Activated T-cell treated with anti-CD3 and anti-CD28 coated beads, Interleukin-2, amount 50 U/mL, for 24 hours (primary cell): ENCODE measurements around the gene EEF2KMT.
A peak's percentile ranks its signal among the peaks of the same experiment; 100 is the strongest.
"Not testable (repeated sequence)": the region's sequence is repeated elsewhere in the genome, so short reads cannot be mapped to it uniquely, and the experiment has no call there.

Experiments used
- DNase-seq: peaks from one replicate; pipeline ENCODE4 v3.0.0-alpha.2; 2020
- H3K27ac Mint-ChIP-seq: 2 replicates; pipeline ENCODE4 v1.8.0; 2020; ENCODE audit warnings: mild to moderate bottlenecking, mixed read lengths
- H3K27me3 Mint-ChIP-seq: 2 replicates; pipeline ENCODE4 v1.8.0; 2020; ENCODE audit warnings: mixed read lengths
- H3K36me3 Mint-ChIP-seq: 2 replicates; pipeline ENCODE4 v1.8.0; 2020; ENCODE audit warnings: low read depth, mixed read lengths
- H3K4me1 Mint-ChIP-seq: 2 replicates; pipeline ENCODE4 v1.8.0; 2020; ENCODE audit warnings: low read depth, mixed read lengths
- H3K4me3 Mint-ChIP-seq: 2 replicates; pipeline ENCODE4 v1.8.0; 2020; ENCODE audit warnings: mild to moderate bottlenecking, moderate library complexity, mixed read lengths
- H3K9me3 Mint-ChIP-seq: 2 replicates; pipeline ENCODE4 v1.8.0; 2020; ENCODE audit warnings: mixed read lengths

EEF2KMT gene

DNA sequence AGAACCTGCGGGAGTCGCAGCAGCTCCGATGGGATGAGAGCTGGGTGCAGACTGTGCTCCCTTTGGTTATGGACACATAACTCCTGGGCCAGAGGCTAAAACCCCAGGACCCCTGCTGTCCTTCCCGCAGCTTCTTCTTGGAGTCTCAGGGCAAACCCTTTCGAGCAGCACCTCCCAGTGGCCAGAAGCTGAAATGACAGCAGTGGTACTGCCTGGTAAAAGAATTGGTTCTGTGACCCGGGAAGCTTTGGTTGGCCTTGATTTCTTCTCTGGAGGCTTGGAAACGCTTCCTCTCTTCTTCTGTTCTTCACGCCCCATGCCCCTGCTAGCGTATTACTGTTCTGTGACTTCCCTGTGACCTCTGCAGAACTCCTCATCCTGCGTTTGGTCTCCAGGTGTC is 12.8 kb downstream of the EEF2KMT start:
- not testable (repeated sequence) for H3K27ac Mint-ChIP-seq, H3K9me3 Mint-ChIP-seq, H3K4me3 Mint-ChIP-seq, H3K27me3 Mint-ChIP-seq
- Mint-ChIP-seq H3K4me1 (peaks cover 15% of the 10 kb centered on the region), H3K36me3 (peaks cover 90% of the 10 kb centered on the region)
- peak; percentile 70 for DNase-seq

DNA sequence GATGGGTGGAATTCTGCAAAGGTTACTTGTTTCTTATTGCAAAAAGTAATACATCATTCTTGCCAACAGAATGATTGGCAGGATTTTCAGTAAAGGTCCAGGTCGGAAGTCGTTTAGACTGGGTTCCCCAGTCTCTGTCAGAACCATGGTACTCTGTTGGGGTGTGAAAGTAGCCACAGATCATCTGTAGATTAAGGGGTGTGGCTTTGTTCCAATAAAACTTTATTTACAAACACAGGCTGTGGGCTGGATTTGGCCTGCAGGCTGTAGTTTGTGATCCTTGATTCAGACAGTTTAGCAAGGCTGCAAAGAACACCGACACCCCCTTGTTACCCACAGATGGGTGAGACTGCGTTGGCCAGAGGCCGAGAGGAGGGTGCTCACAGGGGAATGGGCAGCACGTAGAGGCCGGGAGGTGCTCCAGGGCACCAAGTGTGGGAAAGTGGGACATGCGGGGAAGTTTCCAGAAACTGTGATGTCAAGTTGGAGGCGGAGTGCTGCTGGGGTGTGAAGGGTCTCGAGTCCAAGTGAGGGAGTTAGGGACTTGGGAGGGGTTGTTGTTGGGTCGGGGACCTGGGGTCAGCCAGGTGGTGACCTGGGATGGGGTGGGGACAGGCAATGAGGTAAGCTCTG is 13.4 kb downstream of the EEF2KMT start:
- H3K27me3 Mint-ChIP-seq, DNase-seq, H3K9me3 Mint-ChIP-seq, H3K4me3 Mint-ChIP-seq, H3K27ac Mint-ChIP-seq: not testable (repeated sequence)
- H3K4me1 Mint-ChIP-seq: peaks cover 15% of the 10 kb centered on the region
- peaks cover 91% of the 10 kb centered on the region for H3K36me3 Mint-ChIP-seq

DNA sequence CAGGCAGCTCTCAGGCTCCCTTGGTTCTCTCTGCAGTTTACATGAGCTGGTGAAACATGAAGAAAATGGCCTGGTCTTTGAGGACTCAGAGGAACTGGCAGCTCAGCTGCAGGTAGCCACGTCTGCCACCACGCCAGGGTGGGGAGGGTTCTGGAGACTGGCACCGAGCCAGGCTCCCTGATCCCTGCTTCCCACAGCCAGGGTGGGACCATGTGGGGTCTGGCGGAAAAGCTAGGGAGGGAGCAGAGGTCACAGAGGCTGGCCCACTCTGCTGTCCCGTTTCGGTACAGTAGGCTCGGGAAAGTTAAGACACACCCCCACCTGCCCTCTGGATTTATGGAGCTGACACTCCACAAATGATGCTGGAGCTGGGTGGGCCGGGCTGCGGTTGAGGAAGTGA is 13.9 kb downstream of the EEF2KMT start:
- H3K9me3 Mint-ChIP-seq, H3K27ac Mint-ChIP-seq, DNase-seq, H3K4me3 Mint-ChIP-seq, H3K27me3 Mint-ChIP-seq: not testable (repeated sequence)
- Mint-ChIP-seq H3K36me3 (peaks cover 91% of the 10 kb centered on the region), H3K4me1 (peaks cover 15% of the 10 kb centered on the region)

DNA sequence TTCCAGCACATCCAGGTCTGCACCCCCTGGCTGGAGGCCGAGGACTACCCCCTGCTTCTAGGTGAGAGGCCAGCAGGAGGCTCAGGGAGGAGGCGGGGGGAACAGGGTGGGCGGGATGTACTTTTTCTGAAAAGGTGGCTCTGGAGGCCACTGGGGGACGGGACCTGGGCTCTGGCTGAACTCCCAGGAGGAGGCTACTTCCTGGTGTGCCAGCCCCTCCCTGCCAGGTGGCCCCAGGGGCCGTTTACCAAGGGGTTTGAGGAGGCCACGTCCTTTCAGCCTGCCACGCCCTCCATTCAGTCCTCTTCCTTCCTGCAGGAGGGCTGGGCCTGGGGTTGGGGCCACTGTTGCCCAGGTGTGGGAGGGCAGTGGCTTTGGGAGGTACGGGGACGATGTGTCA is 16.6 kb downstream of the EEF2KMT start:
- not testable (repeated sequence) for H3K9me3 Mint-ChIP-seq, H3K27me3 Mint-ChIP-seq, DNase-seq, H3K27ac Mint-ChIP-seq, H3K4me3 Mint-ChIP-seq, H3K4me1 Mint-ChIP-seq
- H3K36me3 Mint-ChIP-seq: peaks cover 90% of the 10 kb centered on the region

- not testable (repeated sequence) for DNase-seq, H3K4me1 Mint-ChIP-seq, H3K4me3 Mint-ChIP-seq, H3K27me3 Mint-ChIP-seq, H3K9me3 Mint-ChIP-seq, H3K27ac Mint-ChIP-seq
- H3K36me3 Mint-ChIP-seq: peaks cover 91% of the 10 kb centered on the region
These were observed 17.1 kb downstream of the EEF2KMT start for GRCh38 chr16:5080461-5080860.

DNA sequence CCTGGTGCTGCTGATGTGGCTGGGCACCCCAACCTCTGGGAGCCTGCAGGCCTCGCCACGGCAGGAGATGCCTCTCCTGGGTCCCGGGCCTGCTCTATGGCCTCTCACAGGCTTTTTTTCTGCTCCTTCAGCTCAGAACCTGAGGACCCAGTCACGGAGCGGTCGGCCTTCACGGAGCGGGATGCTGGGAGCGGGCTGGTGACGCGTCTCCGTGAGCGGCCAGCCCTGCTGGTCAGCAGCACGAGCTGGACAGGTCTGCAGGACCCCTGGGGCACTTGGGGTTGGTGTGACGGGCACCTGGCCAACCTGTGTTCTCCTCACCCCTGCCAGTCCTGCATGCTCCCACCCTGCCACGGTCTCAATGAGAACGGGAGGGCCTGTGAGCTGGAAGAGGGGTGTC is 19.0 kb downstream of the EEF2KMT start:
- DNase-seq: no peak
- Mint-ChIP-seq H3K36me3 (peaks cover 87% of the 10 kb centered on the region), H3K27me3 (no peaks in the 10 kb centered on the region)

DNA sequence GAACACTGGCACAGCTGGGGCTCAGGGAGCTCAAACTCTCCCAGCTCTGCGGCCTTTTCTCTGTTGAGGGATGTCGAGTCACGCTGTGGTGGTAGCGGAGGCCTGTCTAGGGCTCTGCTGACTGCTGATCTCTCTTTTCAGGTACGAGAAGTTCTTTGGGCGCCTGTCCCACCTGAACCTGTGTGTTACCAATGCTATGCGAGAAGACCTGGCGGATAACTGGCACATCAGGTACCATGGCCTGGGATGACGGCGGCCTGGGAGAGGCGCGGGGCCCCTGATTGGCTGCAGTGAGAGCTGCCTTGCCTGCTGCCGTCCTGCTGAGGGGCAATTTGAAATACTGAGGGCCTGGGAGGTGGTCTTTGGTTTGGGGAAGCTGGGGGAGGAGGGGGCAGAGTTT is 20.3 kb downstream of the EEF2KMT start:
- peaks cover 14% of the 10 kb centered on the region for H3K4me1 Mint-ChIP-seq
- H3K27me3 Mint-ChIP-seq: no peaks in the 10 kb centered on the region
- no peak overlapping the region for H3K4me3 Mint-ChIP-seq
- peaks cover 83% of the 10 kb centered on the region for H3K36me3 Mint-ChIP-seq
- DNase-seq: no peak
- no peaks in the 10 kb centered on the region for H3K9me3 Mint-ChIP-seq
- no peak overlapping the region for H3K27ac Mint-ChIP-seq

More for the DNA sequence above, 19.0 kb downstream of the EEF2KMT start:
- H3K4me1 Mint-ChIP-seq: peaks cover 2% of the 10 kb centered on the region
- H3K4me3 Mint-ChIP-seq: no peak overlapping the region
- H3K27ac Mint-ChIP-seq: no peak overlapping the region
- H3K9me3 Mint-ChIP-seq: no peaks in the 10 kb centered on the region

- no peak for DNase-seq
- H3K27ac Mint-ChIP-seq: no peak overlapping the region
- peaks cover 28% of the 10 kb centered on the region for H3K4me1 Mint-ChIP-seq
- no peak overlapping the region for H3K4me3 Mint-ChIP-seq
- no peaks in the 10 kb centered on the region for H3K9me3 Mint-ChIP-seq
- no peaks in the 10 kb centered on the region for H3K27me3 Mint-ChIP-seq
- H3K36me3 Mint-ChIP-seq: peaks cover 78% of the 10 kb centered on the region
These were observed 22.0 kb downstream of the EEF2KMT start for GRCh38 chr16:5075637-5076036.

DNA sequence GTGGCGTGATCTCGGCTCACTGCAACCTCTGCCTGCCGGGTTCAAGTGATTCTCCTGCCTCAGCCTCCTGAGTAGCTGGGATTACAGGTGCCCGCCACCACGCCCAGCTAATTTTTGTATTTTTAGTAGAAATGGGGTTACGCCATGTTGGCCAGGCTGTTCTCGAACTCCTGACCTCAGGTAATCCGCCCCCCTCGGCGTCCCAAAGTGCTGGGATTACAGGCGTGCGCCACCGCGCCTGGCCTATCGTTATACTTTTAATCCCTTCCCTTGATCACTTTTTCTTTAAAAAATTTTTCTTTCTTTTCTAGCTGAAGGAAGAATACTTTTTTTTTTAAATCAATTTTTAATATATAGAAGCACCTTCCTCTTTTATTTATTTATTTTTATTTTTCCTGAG is 23.8 kb downstream of the EEF2KMT start:
- not testable (repeated sequence) for H3K4me3 Mint-ChIP-seq, H3K27ac Mint-ChIP-seq, H3K9me3 Mint-ChIP-seq, H3K27me3 Mint-ChIP-seq, DNase-seq
- peaks cover 61% of the 10 kb centered on the region for H3K36me3 Mint-ChIP-seq
- H3K4me1 Mint-ChIP-seq: peaks cover 30% of the 10 kb centered on the region

- Mint-ChIP-seq H3K36me3 (peaks cover 56% of the 10 kb centered on the region), H3K27ac (peak overlapping the region; percentile 97)
These were observed 24.3 kb downstream of the EEF2KMT start for GRCh38 chr16:5073279-5073629.

DNA sequence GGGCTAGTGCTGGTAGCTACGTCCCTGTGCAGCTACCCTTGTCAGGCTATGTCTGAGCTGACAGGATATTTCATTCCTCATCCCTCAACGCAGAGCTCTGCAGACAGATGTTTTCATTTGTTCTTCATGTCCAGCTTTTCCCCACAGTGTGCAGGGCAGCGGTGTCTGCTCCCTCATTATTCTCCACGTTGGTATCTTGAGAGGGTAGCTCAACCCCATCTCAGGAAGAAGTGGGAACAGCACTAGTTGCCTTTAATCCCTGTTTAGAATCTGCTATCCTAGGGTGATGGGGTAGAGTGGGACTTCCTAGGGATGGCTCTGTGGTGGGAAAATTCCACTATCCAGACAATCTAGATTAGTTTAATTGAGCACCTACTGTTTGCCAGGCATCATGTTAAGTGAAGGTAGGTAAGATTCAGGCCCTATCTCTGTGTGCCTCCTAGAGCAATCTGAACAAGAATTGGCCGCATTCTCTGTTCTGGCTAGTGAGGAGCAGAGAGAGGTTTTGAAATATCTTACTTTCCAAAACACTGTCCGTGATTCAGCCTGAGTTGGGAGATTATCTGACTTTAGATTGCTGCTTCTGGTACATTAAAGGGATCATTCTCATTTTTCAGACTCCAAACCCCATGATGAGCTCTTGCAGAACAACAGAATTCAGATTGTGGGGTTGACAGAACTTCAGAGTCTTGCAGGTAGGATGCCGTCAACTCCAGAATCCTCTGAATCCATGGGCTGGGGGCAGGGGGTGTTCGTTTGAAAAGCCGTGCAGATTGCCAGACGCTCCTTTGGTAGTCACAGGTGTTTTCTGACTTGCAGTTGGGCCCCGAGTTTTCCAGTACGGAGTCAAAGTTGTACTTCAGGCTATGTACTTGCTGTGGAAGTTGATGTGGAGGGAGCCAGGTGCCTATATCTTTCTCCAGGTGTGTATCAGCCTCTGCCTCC is 25.0 kb downstream of the EEF2KMT start:
- Mint-ChIP-seq H3K4me3 (peak overlapping the region; percentile 99), H3K36me3 (peaks cover 50% of the 10 kb centered on the region), H3K27me3 (no peaks in the 10 kb centered on the region), H3K27ac (peak overlapping the region; percentile 97), H3K9me3 (no peaks in the 10 kb centered on the region), H3K4me1 (peaks cover 30% of the 10 kb centered on the region)
- no peak for DNase-seq

More at GRCh38 chr16:5073279-5073629, 24.3 kb downstream of the EEF2KMT start:
- no peaks in the 10 kb centered on the region for H3K9me3 Mint-ChIP-seq
- DNase-seq: no peak
- H3K4me3 Mint-ChIP-seq: peak overlapping the region; percentile 99
- H3K27me3 Mint-ChIP-seq: no peaks in the 10 kb centered on the region
- peaks cover 30% of the 10 kb centered on the region for H3K4me1 Mint-ChIP-seq

- Mint-ChIP-seq H3K4me3 (peak within 1 kb of the TSS; percentile 99), H3K4me1 (peaks cover 30% of the 10 kb centered on the region), H3K36me3 (peaks cover 44% of the 10 kb centered on the region), H3K27me3 (no peaks in the 10 kb centered on the region), H3K9me3 (no peaks in the 10 kb centered on the region), H3K27ac (peak within 1 kb of the TSS; percentile 97)
- DNase-seq: peak; percentile 92
These were observed 25.8 kb downstream of the EEF2KMT start, which contains the start of gene ALG1 for GRCh38 chr16:5071681-5072333. Gene ALG1, plus strand, starts transcription at chr16:5071843. Its CDS starts 7 bp downstream, at chr16:5071850.

DNA sequence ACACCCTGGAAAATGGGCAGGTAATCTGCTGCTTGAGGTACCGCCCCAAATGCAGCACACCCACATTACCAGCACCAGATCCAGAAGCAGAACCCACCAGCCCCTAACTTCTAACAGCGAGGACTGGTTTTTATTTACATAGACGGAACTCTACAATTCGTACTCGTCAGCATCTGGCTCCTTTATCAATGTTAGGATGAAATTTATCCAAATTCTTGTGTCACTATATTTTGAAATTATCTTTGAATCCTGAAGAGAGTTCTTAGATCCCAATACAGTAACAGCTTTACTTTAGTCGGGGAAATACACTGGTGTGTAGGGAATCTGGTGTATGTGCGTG is 26.3 kb downstream of the EEF2KMT start:
- Mint-ChIP-seq H3K27ac (peak overlapping the region; percentile 97), H3K4me3 (peak overlapping the region; percentile 99), H3K36me3 (peaks cover 41% of the 10 kb centered on the region), H3K4me1 (peaks cover 30% of the 10 kb centered on the region), H3K9me3 (no peaks in the 10 kb centered on the region), H3K27me3 (no peaks in the 10 kb centered on the region)
- no peak for DNase-seq

GRCh38 chr16:5070431-5071186 is 27.0 kb downstream of the EEF2KMT start:
- Mint-ChIP-seq H3K36me3 (peaks cover 34% of the 10 kb centered on the region), H3K4me3 (peak overlapping the region; percentile 9), H3K9me3 (no peaks in the 10 kb centered on the region), H3K27me3 (no peaks in the 10 kb centered on the region), H3K27ac (peak overlapping the region; percentile 97), H3K4me1 (peaks cover 30% of the 10 kb centered on the region)
- DNase-seq: no peak
